Fibroblast of the aortic adventitia (primary cell): ENCODE data around the gene ADCY9. TPM values are rescaled to one million over a fixed set of nuclear protein-coding genes. Genes with fewer than 3 reads are reported as not detected.
A peak's percentile ranks its signal among the peaks of the same experiment; 100 is the strongest.
"Not testable (repeated sequence)": the region's sequence is repeated elsewhere in the genome, so short reads cannot be mapped to it uniquely, and the experiment has no call there.

Experiments
- DNase-seq: peaks from one replicate; pipeline ENCODE4 v3.0.0-alpha.2; 2010; ENCODE audit warnings: low read depth
- H3K4me3 ChIP-seq: 2 replicates; pipeline ENCODE4 v1.5.1; 2011; ENCODE audit warnings: low read depth, mild to moderate bottlenecking, control low read depth, low read length, moderate library complexity
- CTCF ChIP-seq: IDR thresholded peaks from 2 replicates; pipeline ENCODE4 v1.5.1; 2011; ENCODE audit warnings: mild to moderate bottlenecking, low read length, control low read depth, inconsistent platforms; ENCODE audit not compliant: insufficient read depth
- total RNA-seq: library from RNA; depleted of rRNA; stranded (reverse); fragments of >200 nt; gene quantifications from 2 replicates; pipeline ENCODE4 v1.2.3, GENCODE V29; 2012; ENCODE audit warnings: low replicate concordance

The ADCY9 gene
- total RNA-seq, 1 donor: 23.6 TPM

- no peak for DNase-seq
- TF ChIP-seq CTCF: no peak
- H3K4me3 ChIP-seq: peak overlapping the region; percentile 62
Observed at GRCh38 chr16:3949946-3950342, 166.3 kb downstream of the ADCY9 start.

GRCh38 chr16:3949287-3949686 is 167.0 kb downstream of the ADCY9 start:
- TF ChIP-seq CTCF: no peak
- DNase-seq: peak; percentile 53
- peak overlapping the region; percentile 62 for H3K4me3 ChIP-seq

- no peak for DNase-seq
- H3K4me3 ChIP-seq: peak overlapping the region; percentile 62
- TF ChIP-seq CTCF: no peak
Observed at GRCh38 chr16:3948378-3948995, 167.8 kb downstream of the ADCY9 start.

GRCh38 chr16:3946604-3947180 is 169.6 kb downstream of the ADCY9 start:
- H3K4me3 ChIP-seq: no peak overlapping the region
- TF ChIP-seq CTCF: no peak
- no peak for DNase-seq

GRCh38 chr16:3945751-3946603 is 170.3 kb downstream of the ADCY9 start:
- TF ChIP-seq CTCF: no peak
- peak; percentile 99 for DNase-seq
- H3K4me3 ChIP-seq: no peak overlapping the region

- not testable (repeated sequence) for DNase-seq
Observed at GRCh38 chr16:3944457-3944856, 171.8 kb downstream of the ADCY9 start.

GRCh38 chr16:3942146-3942545 is 174.1 kb downstream of the ADCY9 start:
- DNase-seq, H3K4me3 ChIP-seq: not testable (repeated sequence)

More at GRCh38 chr16:3944457-3944856, 171.8 kb downstream of the ADCY9 start:
- H3K4me3 ChIP-seq: not testable (repeated sequence)
